NCI-H748 treated with DMSO at 0.1 percent for 48 hours (cell line): ENCODE results near the gene QKI.

Experiments
- DNase-seq: peaks from one replicate; lab custom pipeline; 2025; lab: John Stamatoyannopoulos, UW

The QKI gene

GRCh38 chr6:163613668-163614067 lies 199.2 kb downstream of the QKI start:
- no peak for DNase-seq

- no peak for DNase-seq
These were observed 201.9 kb downstream of the QKI start for GRCh38 chr6:163616452-163616851.

GRCh38 chr6:163617549-163617948 lies 203.0 kb downstream of the QKI start:
- DNase-seq = no peak

DNA sequence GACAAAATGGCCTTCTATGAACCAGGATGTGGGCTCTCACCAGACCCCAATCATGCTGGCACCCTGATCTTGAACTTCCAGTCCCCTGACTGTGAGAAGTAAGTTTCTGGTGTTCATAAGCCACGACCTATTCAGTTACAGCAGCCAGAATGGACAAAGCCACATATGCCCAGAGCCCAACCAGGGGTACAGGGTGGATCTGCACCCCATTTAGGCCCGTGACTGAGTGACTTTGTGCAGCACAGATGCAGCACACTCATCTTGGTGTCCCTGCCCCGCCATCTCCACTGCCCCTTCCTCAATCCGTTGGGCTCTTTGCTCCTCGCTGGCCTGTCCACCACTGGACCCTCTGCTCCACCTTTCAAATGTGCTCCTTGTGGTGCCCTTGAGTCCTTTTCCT lies 205.6 kb downstream of the QKI start:
- DNase-seq = no peak

GRCh38 chr6:163620670-163621330 lies 206.3 kb downstream of the QKI start:
- no peak for DNase-seq

DNA sequence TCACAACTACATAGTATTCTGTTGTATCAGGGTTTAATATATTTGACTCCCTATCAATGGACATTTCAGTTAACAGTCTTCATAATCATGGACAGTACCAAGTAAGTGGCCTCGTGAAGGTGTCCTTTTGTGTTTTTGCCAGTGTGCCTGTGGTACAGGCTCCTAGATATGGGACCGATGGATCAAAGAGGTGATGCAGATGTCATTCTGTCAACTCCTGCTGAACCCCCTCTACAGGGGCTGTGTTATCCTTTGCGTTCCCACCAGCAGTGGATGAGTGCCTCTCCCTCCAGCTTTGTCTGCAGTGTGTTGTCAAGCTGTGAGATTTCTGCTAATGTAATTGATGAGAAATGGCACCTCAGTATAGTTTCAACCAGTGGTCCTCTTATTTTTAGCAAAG lies 210.7 kb downstream of the QKI start:
- DNase-seq = no peak

GRCh38 chr6:163626073-163626867 lies 211.8 kb downstream of the QKI start:
- no peak for DNase-seq

DNA sequence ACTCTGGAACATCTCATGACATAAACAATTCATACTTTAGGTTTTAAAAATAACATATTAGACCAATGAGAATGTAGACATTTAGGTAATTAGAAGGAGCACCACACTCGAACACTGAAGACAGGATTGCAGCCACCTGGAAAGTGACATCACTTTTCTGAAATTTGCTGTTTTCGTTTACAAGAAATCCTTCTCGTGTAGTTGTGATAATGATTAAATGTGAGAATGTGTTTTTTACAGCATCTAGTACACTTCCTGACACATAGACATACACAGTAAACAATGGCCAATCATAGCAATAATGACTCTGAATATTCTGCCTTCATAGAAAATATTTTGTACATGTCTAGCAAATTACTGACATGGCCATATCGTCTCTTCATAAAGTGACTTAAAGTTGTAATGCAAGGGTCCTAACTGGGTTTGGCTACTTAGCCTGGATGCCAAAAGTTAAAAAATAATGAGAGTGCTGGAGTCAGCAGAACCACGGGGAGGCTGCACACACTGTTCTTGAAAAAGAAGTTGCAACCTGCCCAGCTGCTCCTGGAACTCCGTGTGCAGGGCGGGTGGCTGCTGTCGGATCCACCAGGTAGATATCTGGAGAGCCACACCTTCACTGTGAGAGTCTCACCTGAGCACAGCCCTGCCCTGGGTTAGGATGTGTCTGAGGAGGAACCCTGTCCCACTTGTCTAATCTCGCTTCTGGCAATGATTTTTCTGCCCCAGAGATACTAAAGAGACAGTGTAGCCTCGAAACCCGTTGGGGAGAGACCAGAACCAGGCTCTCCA lies 212.9 kb downstream of the QKI start:
- no peak for DNase-seq
